ENCODE measurements around the gene FAM43A. TPM values are rescaled to one million over a fixed set of nuclear protein-coding genes. Genes with fewer than 3 reads are reported as not detected.

The FAM43A gene
- total and polyA plus RNA-seq, 2 of the 8 experiments (the other 6 are each of a cell fraction or from before 2014, with no cell fraction given), result 2.3 to 2.6 TPM

DNA sequence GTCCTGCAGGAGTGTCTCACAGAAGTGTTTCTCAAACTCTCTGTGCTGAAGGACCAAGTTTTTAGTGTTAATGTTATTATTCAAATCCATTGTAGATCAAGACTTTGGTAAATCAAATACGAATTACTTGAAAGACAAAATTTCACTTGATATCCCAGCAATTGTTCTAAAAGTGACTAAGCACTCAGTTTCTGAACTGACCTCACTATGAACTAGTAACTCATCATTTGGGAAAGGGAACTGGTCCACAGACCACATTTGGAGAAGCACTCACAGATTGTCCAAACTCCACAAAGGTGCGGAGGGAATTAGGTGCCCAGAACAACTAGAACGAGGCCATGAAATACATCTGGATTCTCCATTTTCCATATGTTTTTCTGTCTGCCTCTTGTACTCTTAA, 25.6 kb downstream of the FAM43A start (continued):
- TF ChIP-seq CHD7 (IDR thresholded peaks at IDR 0.05; ENCODE audit: insufficient replicate concordance, low read length) (no peak), TCF12 (IDR thresholded peaks at IDR 0.05; ENCODE audit: low read depth, low read length) (no peak), MAX (IDR thresholded peaks at IDR 0.05) (no peak), ATF3 (IDR thresholded peaks at IDR 0.05; ENCODE audit: insufficient read depth, low read depth, low read length) (no peak), SAP30 (IDR thresholded peaks at IDR 0.05; ENCODE audit: insufficient read depth, insufficient replicate concordance, low read length) (no peak), PHF8 (conservative IDR thresholded peaks at IDR 0.05; ENCODE audit: low read depth, low read length) (no peak), EP300 (IDR thresholded peaks at IDR 0.05; ENCODE audit: borderline replicate concordance in 1 of 2, low read depth in 2 of 2, low read length in 2 of 2) (no peak), TEAD4 (IDR thresholded peaks at IDR 0.05; ENCODE audit: low read depth, low read length) (no peak), RXRA (IDR thresholded peaks at IDR 0.05; ENCODE audit: insufficient read depth, low read depth, low read length) (no peak)
